MCF 10A (cell line): ENCODE measurements around the gene STK24. TPM values are rescaled to one million over a fixed set of nuclear protein-coding genes. Genes with fewer than 3 reads are reported as not detected.
A peak's percentile ranks its signal among the peaks of the same experiment; 100 is the strongest.

Experiments used
- BruUV-seq: library from RNA; stranded (reverse); fragments of 400-500 nt; replicated peaks from 2 replicates; lab custom pipeline; 2021; lab: Mats Ljungman, UMichigan
- CTCF ChIA-PET: fragments of 300-600 bp; sonication (Branson Sonifier 250); formaldehyde crosslinking; extraction: SDS; loops from one replicate; lab custom pipeline; 2021; ENCODE audit warnings: antibody characterized with exemption, inconsistent platforms; lab: Yijun Ruan, JAX
- POLR2A ChIA-PET: fragments of 300-600, 350-650 bp; sonication (Branson Sonifier 250); formaldehyde crosslinking; extraction: SDS; loops from one replicate; lab custom pipeline; 2020; ENCODE audit warnings: antibody characterized with exemption, inconsistent platforms; lab: Yijun Ruan, JAX
- DNase-seq: peaks from one replicate; pipeline ENCODE4 v3.0.0-alpha.2; 2018; ENCODE audit not compliant: unreplicated experiment
- H3K27ac Mint-ChIP-seq: one replicate; pipeline ENCODE4 v1.8.0; 2022; ENCODE audit warnings: mild to moderate bottlenecking, low read depth, mixed read lengths; ENCODE audit not compliant: unreplicated experiment
- H3K27me3 Mint-ChIP-seq: one replicate; pipeline ENCODE4 v1.8.0; 2022; ENCODE audit warnings: mixed read lengths; ENCODE audit not compliant: insufficient read depth, unreplicated experiment
- H3K36me3 Mint-ChIP-seq: one replicate; pipeline ENCODE4 v1.8.0; 2022; ENCODE audit warnings: mild to moderate bottlenecking, moderate library complexity, mixed read lengths; ENCODE audit not compliant: insufficient read depth, unreplicated experiment
- H3K4me1 Mint-ChIP-seq: one replicate; pipeline ENCODE4 v1.8.0; 2022; ENCODE audit warnings: mixed read lengths; ENCODE audit not compliant: insufficient read depth, unreplicated experiment
- H3K4me3 Mint-ChIP-seq: one replicate; pipeline ENCODE4 v1.8.0; 2022; ENCODE audit warnings: mild to moderate bottlenecking, moderate library complexity, mixed read lengths; ENCODE audit not compliant: unreplicated experiment
- H3K9me3 Mint-ChIP-seq: one replicate; pipeline ENCODE4 v1.8.0; 2022; ENCODE audit warnings: mixed read lengths; ENCODE audit not compliant: unreplicated experiment
- CTCF ChIP-seq: fragments of 200-600 bp; IDR thresholded peaks from one replicate; pipeline ENCODE4 v1.8.0; 2022; ENCODE audit warnings: antibody characterized with exemption, mild to moderate bottlenecking; ENCODE audit not compliant: unreplicated experiment
- intact Hi-C: fragments of 100-400 bp; cut with micrococcal nuclease; formaldehyde crosslinking; loops from 2 replicates; pipeline ENCODE4 v1.14.1; 2022
- total RNA-seq: library from RNA; stranded (reverse); gene quantifications from 2 replicates; pipeline ENCODE4 v1.2.3, GENCODE V29; 2022

STK24 gene
- total RNA-seq, 1 experiment from 2014 or later, result 200 TPM

GRCh38 chr13:98585946-98586345 is 9.0 kb upstream of the STK24 start:
- H3K4me1 Mint-ChIP-seq, result peaks cover 12% of the 10 kb centered on the region
- CTCF ChIA-PET, result interaction anchor here (1.8 kb wide), 1 partner anchor 140 kb away, joined by 8 read pairs; no protein-coding TSS in a partner anchor
- TF ChIP-seq CTCF, result no peak
- no peak overlapping the region for H3K4me3 Mint-ChIP-seq
- peak; percentile 11 for DNase-seq
- no peaks in the 10 kb centered on the region for H3K36me3 Mint-ChIP-seq
- intact Hi-C loops, result no loop called here
- no peak overlapping the region for H3K27ac Mint-ChIP-seq
- H3K9me3 Mint-ChIP-seq, result no peaks in the 10 kb centered on the region
- BruUV-seq, result no TSS peak
- H3K27me3 Mint-ChIP-seq, result no peaks in the 10 kb centered on the region
- POLR2A ChIA-PET, result interaction anchor here (1.2 kb wide), 1 partner anchor 13 kb away, joined by 3 read pairs; no protein-coding TSS in a partner anchor

- H3K27ac Mint-ChIP-seq, result no peak overlapping the region
- DNase-seq, result no peak
- no peaks in the 10 kb centered on the region for H3K36me3 Mint-ChIP-seq
- CTCF ChIA-PET, result interaction anchor here (1.3 kb wide), 2 partner anchors 13 to 14 kb away, joined by 4 to 5 read pairs; no protein-coding TSS in a partner anchor
- H3K27me3 Mint-ChIP-seq, result no peaks in the 10 kb centered on the region
- H3K4me3 Mint-ChIP-seq, result no peak overlapping the region
- POLR2A ChIA-PET, result interaction anchor here (1.5 kb wide), 1 partner anchor 9 kb away, joined by 7 read pairs; no protein-coding TSS in a partner anchor
- no peaks in the 10 kb centered on the region for H3K9me3 Mint-ChIP-seq
- intact Hi-C loops, result no loop called here
- TF ChIP-seq CTCF, result no peak
- peaks cover 12% of the 10 kb centered on the region for H3K4me1 Mint-ChIP-seq
- BruUV-seq, result no TSS peak
These were observed 8.5 kb upstream of the STK24 start for GRCh38 chr13:98585398-98585754.

- DNase-seq, result peak; percentile 29
- ChIA-PET POLR2A (interaction anchor here (1.5 kb wide), 1 partner anchor 9 kb away, joined by 7 read pairs; no protein-coding TSS in a partner anchor), CTCF (interaction anchor here (0.7 to 1.6 kb wide), 5 partner anchors 12 to 1455 kb away, joined by 4 to 11 read pairs (median 6); no protein-coding TSS in a partner anchor)
- Mint-ChIP-seq H3K4me1 (peaks cover 12% of the 10 kb centered on the region), H3K36me3 (no peaks in the 10 kb centered on the region), H3K27ac (no peak overlapping the region), H3K4me3 (no peak overlapping the region), H3K9me3 (no peaks in the 10 kb centered on the region), H3K27me3 (no peaks in the 10 kb centered on the region)
- no peak for TF ChIP-seq CTCF
- no TSS peak for BruUV-seq
- intact Hi-C loops, result no loop called here
These were observed 7.9 kb upstream of the STK24 start for GRCh38 chr13:98584668-98585397.

- no peak for TF ChIP-seq CTCF
- no peak overlapping the region for H3K27ac Mint-ChIP-seq
- DNase-seq, result no peak
- H3K4me1 Mint-ChIP-seq, result peaks cover 12% of the 10 kb centered on the region
- no peak overlapping the region for H3K4me3 Mint-ChIP-seq
- no peaks in the 10 kb centered on the region for H3K27me3 Mint-ChIP-seq
- CTCF ChIA-PET, result interaction anchor here (1.1 to 1.6 kb wide), 4 partner anchors 12 to 137 kb away, joined by 3 to 9 read pairs (median 6); no protein-coding TSS in a partner anchor
- intact Hi-C loops, result no loop called here
- no peaks in the 10 kb centered on the region for H3K36me3 Mint-ChIP-seq
- no TSS peak for BruUV-seq
- no peaks in the 10 kb centered on the region for H3K9me3 Mint-ChIP-seq
- POLR2A ChIA-PET, result interaction anchor here (2.1 kb wide), 1 partner anchor 74 kb away, joined by 10 read pairs; no protein-coding TSS in a partner anchor
These were observed 6.0 kb upstream of the STK24 start for GRCh38 chr13:98582947-98583346.
